Endothelial cell of umbilical vein (primary cell): ENCODE results near the gene SIX5. TPM values are rescaled to one million over a fixed set of nuclear protein-coding genes. Genes with fewer than 3 reads are reported as not detected.

Experiments used
- BruUV-seq: library from RNA; stranded (reverse); fragments of 400-500 nt; replicated peaks from 2 replicates; lab custom pipeline; 2021; lab: Mats Ljungman, UMichigan
- CTCF ChIA-PET: fragments of 300-600, 350-600 bp; sonication (Branson Sonifier 250); formaldehyde crosslinking; loops from one replicate; lab custom pipeline; 2021; ENCODE audit warnings: antibody characterized with exemption, inconsistent platforms; lab: Charles Lee
- POLR2A ChIA-PET: fragments of 300-600, 350-600 bp; sonication (Branson Sonifier 250); formaldehyde crosslinking; loops from one replicate; lab custom pipeline; 2021; ENCODE audit warnings: antibody characterized with exemption, inconsistent platforms; lab: Charles Lee
- DNase-seq: peaks from one replicate; pipeline ENCODE4 v3.0.0-alpha.2; 2011; ENCODE audit warnings: low read depth, low spot score
- FAIRE-seq: peaks from 2 replicates; lab custom pipeline; 2011; peaks lifted over from hg19 to GRCh38; lab: Jason Lieb, UNC
- H2AFZ ChIP-seq: 2 replicates; pipeline ENCODE4 v1.6.0; 2012; ENCODE audit warnings: low read depth, low read length, control low read depth, inconsistent platforms
- H3K27ac ChIP-seq: 2 replicates; pipeline ENCODE4 v1.5.1; 2011; ENCODE audit warnings: low read depth, mild to moderate bottlenecking, control low read depth, low read length, moderate library complexity; ENCODE audit not compliant: insufficient read depth
- H3K27me3 ChIP-seq, 2 experiments: 2 replicates each; pipeline versions ENCODE4 v1.6.0 to v1.6.1; 2011; ENCODE audit warnings: low read length in 2 of 2, mixed read lengths in 1 of 2; ENCODE audit not compliant: control insufficient read depth in 2 of 2, insufficient read depth in 2 of 2
- H3K36me3 ChIP-seq, 2 experiments: 2 replicates in 1 of 2; 3 replicates in 1 of 2; pipeline ENCODE4 v1.5.1; 2011; ENCODE audit warnings: low read length in 2 of 2, mild to moderate bottlenecking in 1 of 2, moderate library complexity in 1 of 2; ENCODE audit not compliant: control insufficient read depth in 2 of 2, insufficient read depth in 2 of 2; ENCODE audit errors: extremely low read depth in 1 of 2
- H3K4me1 ChIP-seq: 3 replicates; pipeline ENCODE4 v1.5.1; 2011; ENCODE audit warnings: mild to moderate bottlenecking, low read length; ENCODE audit not compliant: control insufficient read depth, insufficient read depth; ENCODE audit errors: extremely low read depth
- H3K4me2 ChIP-seq: 2 replicates; pipeline ENCODE4 v1.6.1; 2011; ENCODE audit warnings: low read length, control low read depth, mixed read lengths; ENCODE audit not compliant: insufficient read depth
- H3K4me3 ChIP-seq, 3 experiments: fragments of 200-600 bp in 1 of 3; sonication (generic), shearing (Covaris generic) in 1 of 3; replicated peaks in 1 of 3; 2 replicates each; pipeline ENCODE4 v1.5.1; 2011 to 2016; ENCODE audit warnings: control low read depth in 3 of 3, low read length in 3 of 3, mild to moderate bottlenecking in 2 of 3, inconsistent platforms in 1 of 3, low read depth in 1 of 3, moderate library complexity in 1 of 3; ENCODE audit not compliant: insufficient read depth in 1 of 3
- H3K79me2 ChIP-seq: 2 replicates; pipeline ENCODE4 v1.6.0; 2012; ENCODE audit warnings: low read length, inconsistent platforms; ENCODE audit not compliant: control insufficient read depth, insufficient read depth
- H3K9ac ChIP-seq: replicated peaks from 2 replicates; pipeline ENCODE3; 2011; ENCODE audit warnings: low read length, control low read depth; ENCODE audit not compliant: insufficient read depth; ENCODE audit errors: extremely low read depth
- H3K9me1 ChIP-seq: replicated peaks from 3 replicates; pipeline ENCODE4 v1.6.0; 2011; ENCODE audit warnings: mild to moderate bottlenecking, low read length; ENCODE audit not compliant: control insufficient read depth, insufficient read depth; ENCODE audit errors: extremely low read depth
- H3K9me3 ChIP-seq: replicated peaks from 2 replicates; pipeline ENCODE4 v1.5.1; 2012; ENCODE audit warnings: low read length, inconsistent platforms; ENCODE audit not compliant: control insufficient read depth, insufficient read depth
- H4K20me1 ChIP-seq: replicated peaks from 2 replicates; pipeline ENCODE3; 2011; ENCODE audit warnings: mild to moderate bottlenecking, low read length; ENCODE audit not compliant: control insufficient read depth, insufficient read depth; ENCODE audit errors: extremely low read depth
- EZH2 ChIP-seq: IDR thresholded peaks from 2 replicates; pipeline ENCODE4 v1.6.1; 2012; ENCODE audit warnings: borderline replicate concordance, low read depth, mild to moderate bottlenecking, moderate library complexity, low read length, inconsistent platforms; ENCODE audit not compliant: severe bottlenecking
- FOS ChIP-seq: IDR thresholded peaks from 2 replicates; pipeline ENCODE4 v1.6.1; 2011; ENCODE audit warnings: mild to moderate bottlenecking, low read length, moderate library complexity, borderline replicate concordance; ENCODE audit not compliant: insufficient read depth
- MAX ChIP-seq: IDR thresholded peaks from 2 replicates; pipeline ENCODE4 v1.6.1; 2011; ENCODE audit not compliant: insufficient read depth, insufficient read length
- POLR2AphosphoS5 ChIP-seq: IDR thresholded peaks from 2 replicates; pipeline ENCODE4 v1.6.1; 2012; ENCODE audit warnings: low read depth, mild to moderate bottlenecking, control low read depth, low read length, moderate library complexity; ENCODE audit not compliant: insufficient read depth
- dilution Hi-C: fragments of 300-500 bp; cut with MboI; formaldehyde crosslinking; loops from one replicate; pipeline ENCODE4 v1.15.0; 2019; ENCODE audit warnings: low sequenced_read_pairs; ENCODE audit not compliant: extremely low pct_ligation_motif_present
- intact Hi-C: fragments of 100-400 bp; cut with micrococcal nuclease; formaldehyde crosslinking; loops from one replicate; pipeline ENCODE4 v1.10.0; 2022
- polyA plus RNA-seq, 4 experiments: library from polyadenylated mRNA; depleted of rRNA in 3 of 4; stranded (reverse) in 3 of 4; unstranded in 1 of 4; fragments of >200 nt; gene quantifications; 2 replicates each; pipeline versions ENCODE4 v1.2.1 to v1.2.3, GENCODE V29; 2011 to 2012; ENCODE audit warnings: missing spikeins in 1 of 4
- total RNA-seq: library from RNA; stranded (reverse); gene quantifications from 2 replicates; pipeline ENCODE4 v1.2.3, GENCODE V29; 2021

The SIX5 gene
- total and polyA plus RNA-seq, 2 donors (not counting 3 experiments of a cell fraction or from before 2014, with no cell fraction given): 13.1 to 16.7 TPM

- no peak overlapping the region for H3K9ac ChIP-seq
- FAIRE-seq (no peak), DNase-seq (no peak)
- no peak overlapping the region for H3K27ac ChIP-seq
- no peaks in the 10 kb centered on the region for H4K20me1 ChIP-seq
- ChIA-PET CTCF (interaction anchor here (0.9 to 4.4 kb wide), 3 partner anchors 12 to 25 kb away, joined by 4 to 17 read pairs (median 6); partner anchors contain the start of genes DMPK and SIX5), POLR2A (no interaction called here)
- no TSS peak for BruUV-seq
- dilution Hi-C loops: no loop called here
- H3K4me3 ChIP-seq: no peak overlapping the region
- no peaks in the 10 kb centered on the region for H3K9me3 ChIP-seq
- H2AFZ ChIP-seq: no peak overlapping the region
- H3K27me3 ChIP-seq: no peaks in the 10 kb centered on the region
- peaks cover 16% of the 10 kb centered on the region for H3K4me1 ChIP-seq
- TF ChIP-seq FOS (no peak), MAX (no peak), EZH2 (no peak)
- no peaks in the 10 kb centered on the region for H3K9me1 ChIP-seq
- H3K36me3 ChIP-seq: no peaks in the 10 kb centered on the region
- intact Hi-C loops: no loop called here
- no peak overlapping the region for H3K4me2 ChIP-seq
- H3K79me2 ChIP-seq: peaks cover 18% of the 10 kb centered on the region
These were observed 25.6 kb upstream of the SIX5 start for GRCh38 chr19:45794627-45795026.

- Histone ChIP-seq H3K9me1 (no peaks in the 10 kb centered on the region), H3K79me2 (peaks cover 18% of the 10 kb centered on the region), H4K20me1 (no peaks in the 10 kb centered on the region), H3K4me3 (no peak overlapping the region), H3K4me2 (no peak overlapping the region), H3K9ac (no peak overlapping the region), H3K36me3 (peaks cover 4 to 7% of the 10 kb centered on the region in 2 experiments), H3K9me3 (no peaks in the 10 kb centered on the region), H2AFZ (no peak overlapping the region), H3K27me3 (no peaks in the 10 kb centered on the region), H3K27ac (no peak overlapping the region), H3K4me1 (peaks cover 16% of the 10 kb centered on the region)
- BruUV-seq: no TSS peak
- DNase-seq: no peak
- POLR2A ChIA-PET: no interaction called here
- no peak for FAIRE-seq
- TF ChIP-seq POLR2AphosphoS5: no peak
- TF ChIP-seq EZH2: no peak
- dilution Hi-C loops (no loop called here), intact Hi-C loops (loop anchor here (1.0 kb wide), 1 partner anchor 102 kb away; the partner anchor contains the start of gene QPCTL)
- CTCF ChIA-PET: interaction anchor here (1.3 to 4.4 kb wide), 2 partner anchors 12 to 24 kb away, joined by 3 to 17 read pairs; partner anchors contain the start of gene SIX5
These were observed 24.8 kb upstream of the SIX5 start for GRCh38 chr19:45793876-45794275.
